DMS153 (cell line): ENCODE data around the gene KCNMB2.

Source experiments
- DNase-seq: peaks from one replicate; lab custom pipeline; 2025; lab: John Stamatoyannopoulos, UW

The KCNMB2 gene

DNA sequence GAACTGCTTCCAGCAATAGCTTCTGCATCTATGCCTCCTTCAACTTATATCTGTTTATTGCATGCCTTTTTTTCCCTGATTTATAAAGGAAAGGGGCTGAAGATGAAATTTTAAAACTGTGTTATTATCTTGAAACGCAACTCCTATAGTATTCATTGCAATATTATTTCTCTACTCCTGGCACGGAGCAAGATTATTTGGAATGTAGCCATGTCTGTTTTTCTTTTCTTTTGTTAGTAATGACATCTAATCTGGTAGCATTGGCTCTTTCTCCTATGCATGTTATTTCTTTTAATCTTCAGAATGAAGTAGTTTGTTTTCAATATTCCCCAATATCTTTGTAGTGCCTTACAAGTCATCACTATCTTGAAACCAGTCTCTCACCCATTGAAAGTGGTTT lies 33.6 kb downstream of the KCNMB2 start:
- DNase-seq = no peak

DNA sequence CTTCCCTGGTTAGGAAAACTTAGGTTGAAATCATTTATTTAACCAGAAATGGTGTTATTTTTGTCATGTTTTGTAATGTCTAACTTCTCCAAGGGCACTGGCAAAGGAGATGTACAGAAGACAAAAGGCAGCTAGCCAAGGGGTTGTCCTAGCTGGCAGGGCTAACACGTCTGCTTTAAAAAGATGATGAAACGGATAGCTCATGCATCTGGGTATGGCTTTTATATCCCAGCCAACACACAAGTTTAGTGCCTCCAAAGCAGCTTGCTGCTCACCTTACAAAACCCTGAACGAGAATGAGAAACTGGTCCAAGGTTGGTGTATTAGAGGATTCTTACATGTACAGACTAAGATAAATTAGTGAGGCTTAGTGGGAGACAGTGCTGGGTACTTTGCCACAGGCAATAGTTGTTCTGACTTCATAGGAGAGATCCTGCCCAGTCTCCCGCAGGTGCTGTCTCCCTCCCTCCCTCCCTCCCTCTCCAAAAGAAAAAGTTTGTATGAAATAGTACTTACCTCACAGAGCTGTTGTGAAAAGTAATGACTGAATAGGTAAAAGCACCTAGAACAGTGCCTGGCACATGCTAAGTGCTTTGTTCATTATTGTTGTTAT lies 47.8 kb downstream of the KCNMB2 start:
- DNase-seq = no peak

DNA sequence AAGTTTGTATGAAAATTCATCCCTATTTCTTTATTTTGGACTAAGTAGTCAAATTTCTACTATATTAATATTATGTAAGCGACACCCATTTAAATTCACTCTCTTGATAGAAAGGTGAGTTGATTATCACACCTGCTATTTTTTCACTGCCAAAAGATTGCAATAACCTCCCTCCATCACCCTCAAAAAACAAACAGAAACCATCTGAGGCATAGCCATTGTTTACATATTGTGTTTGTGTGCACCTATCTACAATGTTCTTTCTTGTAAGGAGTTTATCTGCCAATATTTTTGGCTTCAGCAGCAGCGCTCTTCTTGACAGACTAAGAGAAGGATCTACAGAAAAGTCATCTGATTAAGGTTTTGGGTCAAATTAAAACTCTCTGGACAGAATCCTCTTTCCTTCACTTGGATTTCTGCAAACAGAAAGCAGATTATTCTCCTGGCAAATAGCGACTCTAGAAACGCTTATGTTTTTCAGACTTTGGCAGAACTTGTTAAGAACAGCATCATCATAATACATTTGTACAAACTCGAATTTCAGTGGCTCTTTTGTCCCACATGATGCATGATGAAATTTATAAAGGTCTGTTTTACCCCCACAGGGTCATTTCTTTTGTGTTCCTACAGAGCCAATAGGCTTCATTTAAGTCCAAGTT lies 48.6 kb downstream of the KCNMB2 start:
- peak; percentile 11 for DNase-seq

DNA sequence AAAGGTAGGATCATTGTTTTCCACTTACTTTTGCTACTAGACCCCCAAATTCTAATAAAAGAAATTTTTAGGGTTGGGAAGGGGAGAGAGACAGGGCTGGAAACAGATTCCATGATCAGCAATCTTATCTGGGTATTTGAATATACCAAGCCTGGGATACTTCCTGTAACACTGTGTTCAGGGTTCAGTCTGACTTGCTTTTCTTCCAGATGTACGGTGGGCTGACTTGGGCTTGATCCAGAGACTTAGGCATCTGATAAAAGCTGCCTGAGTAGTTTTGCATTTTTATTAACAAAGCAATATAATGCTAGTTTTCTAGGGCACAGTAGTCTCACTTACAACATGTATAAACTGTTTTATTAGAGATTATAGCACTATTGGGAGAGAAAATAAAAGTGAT lies 49.2 kb downstream of the KCNMB2 start:
- no peak for DNase-seq

DNA sequence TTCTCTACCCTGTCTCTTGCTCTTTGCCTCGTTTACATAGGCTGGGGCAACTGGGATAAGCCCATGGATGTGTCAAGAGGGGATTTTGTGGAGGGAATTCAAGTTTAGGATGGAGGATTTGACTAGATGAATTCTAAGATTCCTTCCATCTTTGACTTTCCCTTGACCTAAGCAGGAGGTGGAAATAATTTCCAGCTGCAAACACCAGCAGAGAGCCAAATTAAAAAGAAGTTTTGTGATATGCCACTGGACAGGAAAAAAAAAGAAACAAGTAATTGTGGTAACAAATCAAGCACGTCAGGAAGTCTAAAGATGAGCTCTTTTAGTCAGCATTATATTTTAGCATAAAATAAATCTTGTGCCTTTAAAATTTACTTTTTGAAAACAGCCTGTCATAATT lies 49.8 kb downstream of the KCNMB2 start:
- no peak for DNase-seq

DNA sequence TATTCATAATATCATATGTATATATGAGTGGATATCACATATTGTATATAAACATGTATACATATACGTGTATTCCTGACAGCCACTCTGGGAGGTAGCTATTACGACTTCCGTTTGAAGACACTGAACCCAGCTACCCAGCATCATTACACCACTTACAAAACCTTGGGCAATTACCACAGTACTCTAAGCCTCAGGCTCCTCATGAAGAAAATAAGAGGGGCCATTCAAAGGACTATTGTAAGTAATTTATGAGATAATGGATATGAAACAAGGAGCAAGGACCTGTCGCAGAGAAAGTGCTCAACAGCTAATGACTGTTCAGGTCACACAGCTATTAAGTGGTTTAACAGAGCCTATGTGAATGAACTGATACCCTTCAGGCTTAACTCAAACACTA lies 52.4 kb downstream of the KCNMB2 start:
- DNase-seq = no peak

DNA sequence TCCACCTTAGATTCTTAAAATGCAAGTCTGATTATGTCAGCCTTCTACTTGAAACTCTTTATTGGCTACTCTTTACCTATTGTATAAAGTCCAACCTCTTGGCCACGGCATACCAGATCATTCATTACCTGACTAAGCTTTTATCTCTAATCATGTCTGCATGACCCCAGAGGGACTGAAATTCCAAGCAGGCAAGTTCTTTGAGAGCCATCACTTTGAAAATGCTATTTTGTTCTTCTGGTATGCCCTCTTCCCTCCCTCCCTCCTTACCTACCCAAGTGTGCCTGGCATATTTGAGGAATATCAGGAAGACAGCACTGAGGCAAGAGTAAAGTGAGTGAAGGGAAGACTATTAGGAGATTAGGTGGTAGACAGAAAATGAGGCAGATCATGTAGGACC lies 57.5 kb downstream of the KCNMB2 start:
- no peak for DNase-seq

DNA sequence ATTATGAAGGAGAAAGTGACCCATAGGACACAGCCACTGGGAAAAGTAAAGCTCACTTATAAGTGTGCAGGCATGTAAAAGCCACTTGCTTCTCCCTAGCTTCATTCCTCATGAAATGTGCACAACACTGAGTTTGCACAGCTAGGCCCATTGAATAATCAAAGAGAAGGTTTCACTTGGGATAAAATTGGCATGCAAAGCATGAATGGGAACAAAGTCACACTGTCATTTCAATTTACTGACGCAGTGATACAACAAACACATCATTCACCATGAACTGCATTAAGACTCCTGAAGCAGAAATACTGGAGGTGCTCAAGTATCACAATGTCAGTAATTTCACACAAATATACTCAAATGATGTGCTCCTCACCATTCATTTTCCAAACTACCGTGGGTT lies 61.1 kb downstream of the KCNMB2 start:
- no peak for DNase-seq

DNA sequence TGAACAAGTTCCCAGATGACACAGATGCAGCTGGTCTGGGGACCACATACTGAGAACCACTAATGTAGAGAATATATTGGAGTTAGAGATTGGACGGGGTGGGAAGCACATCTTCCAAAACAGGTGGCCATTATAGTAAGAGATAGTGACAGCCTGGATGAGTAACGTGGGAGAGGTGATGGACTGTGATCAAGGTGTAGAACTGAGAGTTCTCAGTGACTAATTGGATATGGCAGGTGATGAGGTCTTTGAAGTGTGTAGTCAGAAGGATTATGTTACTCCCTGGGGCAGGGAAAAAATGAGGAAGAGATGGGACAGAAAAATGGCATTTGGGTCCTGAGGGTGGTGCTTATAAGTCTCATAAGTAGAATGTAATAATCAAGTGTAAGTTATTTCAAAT lies 66.6 kb downstream of the KCNMB2 start:
- DNase-seq = peak; percentile 42

DNA sequence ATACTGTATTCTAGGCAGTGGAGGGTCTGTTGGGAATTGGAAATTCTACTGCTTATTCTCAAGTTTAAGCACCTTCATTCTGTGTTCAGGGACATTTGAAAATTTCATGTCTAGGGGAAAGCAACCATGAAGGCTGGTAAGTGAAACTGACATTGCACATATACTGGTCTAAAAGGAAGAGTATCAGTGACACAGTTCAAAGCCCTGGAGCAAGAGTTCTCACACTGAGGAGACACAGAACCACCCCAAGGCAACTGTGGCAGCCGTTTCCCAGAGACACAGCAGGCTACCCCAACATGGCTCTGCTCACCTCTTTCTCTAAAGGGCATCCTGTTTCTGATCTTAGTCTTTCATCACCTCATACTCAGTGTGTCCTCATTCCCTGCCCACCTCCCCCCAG lies 67.5 kb downstream of the KCNMB2 start:
- no peak for DNase-seq

DNA sequence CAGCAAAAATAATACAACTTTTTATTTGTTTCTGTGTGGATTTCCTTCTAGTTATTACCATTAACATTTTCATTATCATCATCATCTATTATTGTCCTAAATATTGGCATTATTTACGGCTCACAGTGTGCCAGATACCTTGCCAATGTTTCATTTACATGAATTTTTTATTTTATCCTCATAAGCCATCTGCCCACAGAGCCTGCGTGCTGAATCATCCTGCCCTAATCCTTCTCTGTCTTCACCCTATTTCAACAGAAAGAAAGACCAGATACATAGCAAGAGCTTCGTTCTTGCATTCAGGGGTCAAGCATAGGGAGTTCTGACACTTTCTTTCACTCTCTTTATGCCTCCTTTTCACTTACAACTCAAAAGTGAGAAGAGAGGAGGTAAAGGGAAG lies 82.0 kb downstream of the KCNMB2 start:
- no peak for DNase-seq

DNA sequence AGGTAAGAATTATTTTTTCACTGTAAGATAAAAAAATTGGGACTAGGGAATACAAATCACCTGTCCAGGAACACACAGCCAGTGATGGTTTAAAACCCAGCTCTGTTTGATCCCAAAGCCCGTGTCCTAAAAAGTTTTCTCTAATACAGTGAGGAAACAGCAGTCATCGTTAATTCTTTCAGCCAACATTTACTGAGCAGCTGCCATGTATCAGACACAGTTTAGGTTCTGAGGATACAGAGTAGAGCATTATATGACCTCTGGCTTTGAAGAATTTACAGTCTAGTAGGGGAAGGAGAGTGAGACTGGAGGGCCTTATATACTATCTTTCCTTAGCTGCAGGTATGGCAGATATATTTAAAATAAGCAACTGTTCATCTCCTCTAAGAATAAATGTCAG lies 82.7 kb downstream of the KCNMB2 start:
- no peak for DNase-seq

DNA sequence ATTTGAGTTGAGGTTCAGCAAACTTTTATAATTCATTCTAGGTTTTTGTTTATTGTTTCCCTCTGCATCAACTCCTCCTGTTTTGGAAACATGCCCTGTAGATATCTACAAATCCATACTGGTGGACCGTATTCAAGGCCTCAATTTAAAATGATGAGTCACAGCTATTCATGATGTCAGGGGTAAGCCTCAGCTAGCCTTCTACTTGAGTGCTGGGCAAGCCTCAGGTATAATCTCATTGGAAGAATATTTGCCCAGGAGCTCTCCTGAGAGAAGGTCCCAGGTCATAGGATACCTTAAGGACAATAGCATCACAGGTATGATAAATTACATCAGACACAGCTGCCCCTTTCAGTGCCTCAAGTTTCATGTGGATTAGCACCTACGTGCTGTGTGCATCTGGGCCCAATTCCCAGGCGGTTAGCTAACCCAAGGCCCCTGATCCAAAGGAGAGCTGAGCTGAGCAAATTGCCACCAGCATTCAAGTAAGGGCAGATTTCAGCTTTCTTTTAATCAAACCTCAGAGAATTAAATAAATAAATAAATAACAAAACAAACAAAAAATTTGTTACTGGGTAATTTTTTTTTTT lies 87.5 kb downstream of the KCNMB2 start:
- DNase-seq = peak; percentile 65

DNA sequence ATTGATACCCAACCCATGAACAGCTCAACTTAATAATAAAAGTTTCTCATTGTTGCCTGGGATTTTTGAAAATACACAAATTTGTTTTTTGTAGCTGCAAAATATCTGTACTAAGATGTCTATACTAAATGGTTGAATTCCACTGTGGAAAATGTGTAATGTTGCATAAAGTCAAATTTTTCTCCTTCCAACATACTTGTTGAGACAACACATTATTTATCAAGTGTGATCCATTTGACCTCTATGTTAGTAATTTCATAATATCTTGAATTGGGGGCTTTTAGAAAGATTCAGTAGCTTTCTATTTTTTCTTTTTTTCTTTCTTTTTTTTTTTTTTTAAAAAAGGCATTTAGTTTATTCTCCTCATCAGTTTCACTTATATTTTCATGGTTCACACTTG lies 88.0 kb downstream of the KCNMB2 start:
- DNase-seq = no peak

DNA sequence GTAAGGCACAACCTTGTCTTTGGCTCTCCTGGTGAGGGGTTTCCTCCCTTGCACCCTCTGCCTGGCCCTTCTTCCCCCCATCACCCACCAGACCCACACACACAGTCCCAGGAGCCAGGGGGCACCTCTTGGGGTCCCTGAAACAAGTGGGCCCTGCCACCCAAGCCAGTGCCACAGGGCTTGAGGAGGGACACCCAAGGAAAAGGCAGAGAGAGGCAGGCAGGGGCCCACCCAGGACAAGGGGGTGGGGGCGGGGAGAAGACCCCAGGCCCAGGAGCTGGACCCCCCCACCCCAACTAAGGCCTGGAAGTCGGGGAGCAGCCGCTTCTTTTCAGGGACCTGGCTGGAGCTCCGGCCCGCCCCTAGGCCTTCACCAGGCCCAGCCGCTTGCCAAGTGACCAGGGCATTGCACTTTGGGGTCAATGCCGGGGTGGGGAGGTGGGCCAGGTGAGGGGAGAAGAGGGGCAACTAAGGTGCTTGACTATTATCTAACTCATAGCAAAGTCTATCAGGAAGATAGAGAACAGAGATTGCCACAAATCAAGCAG lies 88.9 kb downstream of the KCNMB2 start:
- no peak for DNase-seq

DNA sequence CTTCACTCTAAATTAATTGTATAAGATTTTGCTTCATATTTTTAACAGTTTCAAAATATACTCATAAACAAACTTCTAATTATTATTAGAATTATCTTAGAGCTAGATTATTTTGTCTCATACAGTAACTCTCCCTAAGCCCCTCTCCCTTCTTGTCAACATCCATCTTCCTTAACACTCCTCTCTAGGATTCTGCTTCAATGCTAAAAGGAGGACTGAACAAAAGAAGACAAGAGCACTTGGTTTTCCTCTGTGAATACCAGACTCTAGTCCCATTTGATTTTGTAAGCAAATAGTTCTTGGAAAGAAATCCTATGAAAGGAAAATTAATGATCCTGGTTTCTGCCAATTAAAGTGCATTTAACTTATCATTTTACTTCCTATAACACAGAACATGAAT lies 91.8 kb downstream of the KCNMB2 start:
- DNase-seq = no peak

DNA sequence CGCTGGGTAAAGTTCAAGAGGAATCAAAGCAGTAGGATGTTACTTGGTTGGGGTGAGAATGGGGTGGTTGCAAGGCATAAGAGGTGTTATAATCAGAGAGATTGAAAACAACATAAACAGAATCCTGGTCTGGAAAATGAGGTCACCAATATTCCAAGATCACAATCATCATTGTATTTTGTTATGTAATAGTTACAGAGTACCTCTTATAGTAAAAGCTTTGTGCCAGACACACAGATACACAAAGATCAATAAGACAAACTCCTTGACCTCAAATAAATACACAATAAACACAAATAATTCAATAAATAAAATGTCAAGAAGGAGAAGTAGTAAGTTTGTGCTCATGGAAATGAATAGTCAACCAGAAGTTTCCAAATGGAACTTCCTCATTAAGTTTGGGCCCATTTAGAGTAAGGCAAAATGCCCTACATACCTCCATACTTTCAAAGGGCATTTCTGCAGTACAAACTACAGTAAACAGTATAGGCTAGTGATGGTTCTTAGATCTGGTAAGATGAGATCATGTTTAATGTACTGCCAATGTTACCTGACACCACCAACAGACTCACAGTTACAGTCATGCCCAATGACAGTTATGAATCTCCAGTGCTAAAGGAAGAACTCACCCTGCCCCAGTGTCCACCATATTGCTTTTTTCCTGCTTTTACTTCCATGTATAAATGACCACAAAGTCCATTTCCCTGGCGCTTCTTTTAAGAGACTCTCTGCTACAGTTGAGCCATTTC lies 93.4 kb downstream of the KCNMB2 start:
- DNase-seq = peak; percentile 15

DNA sequence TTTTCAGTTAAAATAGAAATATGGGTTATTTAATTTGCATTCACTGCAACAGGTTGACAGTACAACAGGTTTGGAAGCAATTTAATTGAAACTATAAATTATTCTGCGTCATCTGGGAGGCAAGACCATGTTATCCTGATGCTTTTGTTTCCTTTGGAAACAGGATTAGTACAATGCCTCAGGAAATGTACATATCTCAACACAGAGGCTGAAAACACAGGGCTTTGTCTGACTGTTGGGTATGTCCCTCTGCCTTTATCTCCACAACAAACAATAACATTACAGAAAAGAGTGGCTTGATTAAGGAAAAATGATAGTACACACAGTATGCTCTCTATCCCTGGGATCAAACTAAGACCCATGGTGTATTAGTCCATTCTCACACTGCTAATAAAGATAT lies 95.7 kb downstream of the KCNMB2 start:
- DNase-seq = no peak

DNA sequence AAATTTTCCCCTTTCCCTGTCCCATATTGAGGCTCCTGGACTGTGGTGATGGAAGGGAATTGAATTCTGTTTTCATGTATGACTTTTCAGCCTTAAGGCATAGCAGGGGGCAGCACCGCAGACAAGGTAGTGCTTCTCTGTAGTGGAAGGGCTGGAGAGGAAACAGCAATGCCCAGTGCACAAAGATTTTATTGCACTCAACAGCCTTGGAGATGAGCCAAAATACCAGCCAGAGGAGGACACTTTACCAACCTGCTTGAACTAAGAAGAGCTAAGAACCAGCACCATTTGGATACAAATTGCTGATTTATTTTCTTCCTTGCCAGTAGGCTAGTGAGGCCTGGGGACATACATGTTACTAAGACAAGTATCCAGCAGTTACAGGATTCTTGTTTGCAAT lies 98.7 kb downstream of the KCNMB2 start:
- peak; percentile 55 for DNase-seq

DNA sequence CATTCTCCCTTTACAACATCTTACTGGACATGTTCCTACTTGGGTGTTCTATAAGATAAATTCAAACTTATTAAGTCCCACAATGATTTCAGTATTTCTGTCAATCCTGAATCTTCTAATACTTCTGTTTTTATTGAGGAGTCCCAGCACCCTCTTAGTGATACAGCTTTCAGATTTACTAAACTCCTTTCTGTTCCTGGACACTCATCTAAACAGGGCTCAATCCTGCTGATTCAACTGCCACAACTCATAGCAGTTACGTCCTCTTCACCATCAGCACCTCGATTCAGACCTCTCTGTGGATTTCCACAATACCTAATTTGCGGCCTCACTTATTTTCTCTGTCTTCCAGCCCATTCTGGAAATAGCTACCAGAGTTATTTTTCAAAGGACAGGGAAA lies 101.6 kb downstream of the KCNMB2 start:
- no peak for DNase-seq

DNA sequence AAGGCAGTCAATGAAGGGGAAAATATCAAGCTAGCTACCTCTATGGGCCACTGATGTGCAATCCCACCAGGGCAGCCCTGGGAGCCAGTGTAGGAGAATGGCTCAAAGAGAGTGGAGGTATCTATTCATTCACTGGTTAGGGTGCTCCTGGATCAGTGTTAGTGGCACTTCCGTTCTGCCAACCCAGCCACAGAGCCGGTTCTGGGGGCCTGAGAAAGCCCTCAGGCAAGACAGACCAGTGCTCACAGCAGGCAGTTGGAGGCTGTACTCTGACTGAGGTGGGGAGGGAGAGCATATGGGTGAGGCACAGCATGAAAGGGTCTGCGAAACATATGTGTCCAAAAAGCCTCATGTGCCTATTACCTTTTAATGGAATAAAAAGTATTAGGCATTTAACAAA lies 109.3 kb downstream of the KCNMB2 start:
- no peak for DNase-seq

DNA sequence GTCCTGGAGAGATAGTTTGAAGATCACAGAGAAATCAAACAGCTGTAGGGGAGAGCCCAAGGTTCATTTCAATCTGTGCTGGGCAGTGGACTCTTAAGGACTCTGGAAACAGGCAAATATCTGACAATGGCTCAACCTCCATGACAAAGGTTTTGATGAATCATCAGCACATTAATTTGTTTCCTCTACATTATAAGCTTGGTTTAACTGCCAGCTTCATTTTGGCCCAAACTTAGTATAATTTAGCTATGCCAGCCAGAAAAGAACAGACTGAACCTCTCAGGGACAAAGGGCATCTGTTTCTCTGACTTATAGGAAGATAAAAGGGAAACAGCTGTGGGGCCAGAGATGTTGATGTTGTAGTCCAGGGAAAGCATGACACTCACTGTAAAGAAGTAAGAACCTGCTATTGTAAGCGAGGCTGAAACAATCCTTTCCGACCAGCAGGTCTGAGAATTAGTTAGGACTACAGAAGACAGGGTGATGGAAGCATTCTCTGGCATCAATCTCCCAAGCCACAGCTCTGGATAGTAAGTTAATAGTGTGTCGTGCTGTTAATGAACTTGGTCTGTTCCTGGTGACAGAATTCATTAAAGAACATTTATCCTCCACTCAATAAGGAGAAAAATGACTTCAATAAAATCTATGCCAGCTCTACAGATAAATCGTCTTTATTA lies 110.1 kb downstream of the KCNMB2 start:
- DNase-seq = no peak
